Measurements from ENCODE around the gene TRMT61A.
"Not testable (repeated sequence)": the region's sequence is repeated elsewhere in the genome, so short reads cannot be mapped to it uniquely, and the experiment has no call there.

Gene TRMT61A

GRCh38 chr14:103522649-103523574 is 6.1 kb upstream of the TRMT61A start, which contains the start of gene CKB:
TSS of gene CKB (minus strand) at chr14:103522830. CDS start at chr14:103522493, 337 bp downstream.
- no peak for TF ChIP-seq CTCF (IDR thresholded peaks at IDR 0.05; ENCODE audit: control insufficient read depth, insufficient read depth, low read depth, low read length, missing control alignments)
- H3K4me3 ChIP-seq (ENCODE audit: control insufficient read depth, low read depth, low read length): peak within 1 kb of the TSS; percentile 18
- no peak for DNase-seq (ENCODE audit: low read depth)

- no peak overlapping the region for H3K4me3 ChIP-seq (ENCODE audit: control insufficient read depth, low read depth, low read length)
- no peak for TF ChIP-seq CTCF (IDR thresholded peaks at IDR 0.05; ENCODE audit: control insufficient read depth, insufficient read depth, low read depth, low read length, missing control alignments)
- DNase-seq (ENCODE audit: low read depth): no peak
These were observed 5.4 kb upstream of the TRMT61A start for GRCh38 chr14:103523575-103523954.

- TF ChIP-seq CTCF (IDR thresholded peaks at IDR 0.05; ENCODE audit: control insufficient read depth, insufficient read depth, low read depth, low read length, missing control alignments): no peak
- no peak for DNase-seq (ENCODE audit: low read depth)
- no peak overlapping the region for H3K4me3 ChIP-seq (ENCODE audit: control insufficient read depth, low read depth, low read length)
These were observed 4.7 kb upstream of the TRMT61A start for GRCh38 chr14:103524002-103524935.

- DNase-seq (ENCODE audit: low read depth); H3K4me3 ChIP-seq (ENCODE audit: control insufficient read depth, low read depth, low read length): not testable (repeated sequence)
These were observed 3.4 kb upstream of the TRMT61A start for GRCh38 chr14:103525430-103526246.

- TF ChIP-seq CTCF (IDR thresholded peaks at IDR 0.05; ENCODE audit: control insufficient read depth, insufficient read depth, low read depth, low read length, missing control alignments): no peak
- DNase-seq (ENCODE audit: low read depth): no peak
- no peak overlapping the region for H3K4me3 ChIP-seq (ENCODE audit: control insufficient read depth, low read depth, low read length)
These were observed 2.6 kb upstream of the TRMT61A start for GRCh38 chr14:103526247-103526913.

- H3K4me3 ChIP-seq (ENCODE audit: control insufficient read depth, low read depth, low read length): no peak overlapping the region
- DNase-seq (ENCODE audit: low read depth): no peak
These were observed 2.1 kb upstream of the TRMT61A start for GRCh38 chr14:103526914-103527248.

More at GRCh38 chr14:103526914-103527248, 2.1 kb upstream of the TRMT61A start:
- TF ChIP-seq CTCF (IDR thresholded peaks at IDR 0.05; ENCODE audit: control insufficient read depth, insufficient read depth, low read depth, low read length, missing control alignments): no peak
